ENCODE results near the gene SRCIN1.

- peak in 5 of 7 experiments; percentile 22 to 49 (median 33) for TF ChIP-seq CTCF (IDR thresholded peaks at IDR 0.05)
- TF ChIP-seq POLR2A (IDR thresholded peaks at IDR 0.05): peak in 2 of 3 donors; percentile 45 to 63
Observed at GRCh38 chr17:38559051-38559879, 46.5 kb downstream of the SRCIN1 start.
